Liver (tissue), 4 donors: ENCODE measurements around the gene OR2T27. TPM values are rescaled to one million over a fixed set of nuclear protein-coding genes. Genes with fewer than 3 reads are reported as not detected.

Experiments used
- polyA plus RNA-seq, 2 donors: library from polyadenylated mRNA; stranded (reverse) in 1 of 2; unstranded in 1 of 2; fragments of 200-250 nt in 1 of 2; fragments of >200 nt in 1 of 2; fragmentation: Nextera tagmentation in 1 of 2; extraction: Ambion mirVana in 1 of 2; gene quantifications; one replicate each; pipeline versions ENCODE4 v1.2.1 to v1.2.3, GENCODE V29; 2013 to 2015
- total RNA-seq, 2 donors: library from RNA; depleted of rRNA; stranded (reverse); fragments of >200 nt; gene quantifications; one replicate each; pipeline ENCODE4 v1.2.3, GENCODE V29; 2014
- donor health status: healthy.
- donor health status: healthy.
- donor health status: healthy.

The OR2T27 gene
- total and polyA plus RNA-seq, 4 donors, result not detected

Other genes with a start within 250 kb of the OR2T27 start
- gene OR2T2, start 209.9 kb downstream of the OR2T27 start, total RNA-seq, result not detected
- gene OR2T2, start 209.9 kb downstream of the OR2T27 start, polyA plus RNA-seq, result not detected
- not detected for gene OR2T3, start 182.2 kb downstream of the OR2T27 start, total RNA-seq
- not detected for gene OR2T3, start 182.2 kb downstream of the OR2T27 start, polyA plus RNA-seq
- not detected for gene OR2T5, start 166.9 kb downstream of the OR2T27 start, total RNA-seq
- not detected for gene OR2T5, start 166.9 kb downstream of the OR2T27 start, polyA plus RNA-seq
- gene OR2G6, start 147.5 kb downstream of the OR2T27 start, total RNA-seq, result not detected
- not detected for gene OR2G6, start 147.5 kb downstream of the OR2T27 start, polyA plus RNA-seq
- gene OR2T29, start 92.8 kb downstream of the OR2T27 start, total RNA-seq, result not detected
- gene OR2T29, start 92.8 kb downstream of the OR2T27 start, polyA plus RNA-seq, result not detected
- gene OR2T34, start 80.8 kb downstream of the OR2T27 start, total RNA-seq, result not detected
- gene OR2T34, start 80.8 kb downstream of the OR2T27 start, polyA plus RNA-seq, result not detected
- gene OR2T10, start 57.8 kb downstream of the OR2T27 start, total RNA-seq, result not detected
- gene OR2T10, start 57.8 kb downstream of the OR2T27 start, polyA plus RNA-seq, result not detected
- gene OR2T11, start 20.4 kb downstream of the OR2T27 start, total RNA-seq, result not detected
- not detected for gene OR2T11, start 20.4 kb downstream of the OR2T27 start, polyA plus RNA-seq
- not detected for gene OR2T35, start 10.2 kb downstream of the OR2T27 start, total RNA-seq
- not detected for gene OR2T35, start 10.2 kb downstream of the OR2T27 start, polyA plus RNA-seq
- gene OR14I1, start 47.2 kb upstream of the OR2T27 start, total RNA-seq, result not detected
- gene OR14I1, start 47.2 kb upstream of the OR2T27 start, polyA plus RNA-seq, result not detected
- gene LYPD8, start 100.2 kb upstream of the OR2T27 start, total RNA-seq, result not detected
- gene LYPD8, start 100.2 kb upstream of the OR2T27 start, polyA plus RNA-seq, result not detected
- gene SH3BP5L, start 170.4 kb upstream of the OR2T27 start, total RNA-seq, result 10 to 100 TPM; 14.3 to 16.4 TPM
- 10 to 100 TPM in 1 of 2 donors, 1 to 10 TPM in 1; 1.5 to 10.6 TPM for gene SH3BP5L, start 170.4 kb upstream of the OR2T27 start, polyA plus RNA-seq
- 10 to 100 TPM; 22.6 to 28.0 TPM for gene ZNF672, start 182.7 kb upstream of the OR2T27 start, total RNA-seq
- gene ZNF672, start 182.7 kb upstream of the OR2T27 start, polyA plus RNA-seq, result 10 to 100 TPM in 1 of 2 donors, 1 to 10 TPM in 1; 6.4 to 17.5 TPM
- gene ZNF692, start 203.6 kb upstream of the OR2T27 start, total RNA-seq, result 10 to 100 TPM in 1 of 2 donors, 1 to 10 TPM in 1; 7.8 to 16.3 TPM
- 10 to 100 TPM in 1 of 2 donors, 1 to 10 TPM in 1; 8.1 to 12.7 TPM for gene ZNF692, start 203.6 kb upstream of the OR2T27 start, polyA plus RNA-seq